ENCODE results near the gene PSMB2.
A peak's percentile ranks its signal among the peaks of the same experiment; 100 is the strongest.
"Not testable (repeated sequence)": the region's sequence is repeated elsewhere in the genome, so short reads cannot be mapped to it uniquely, and the experiment has no call there.

PSMB2 gene

DNA sequence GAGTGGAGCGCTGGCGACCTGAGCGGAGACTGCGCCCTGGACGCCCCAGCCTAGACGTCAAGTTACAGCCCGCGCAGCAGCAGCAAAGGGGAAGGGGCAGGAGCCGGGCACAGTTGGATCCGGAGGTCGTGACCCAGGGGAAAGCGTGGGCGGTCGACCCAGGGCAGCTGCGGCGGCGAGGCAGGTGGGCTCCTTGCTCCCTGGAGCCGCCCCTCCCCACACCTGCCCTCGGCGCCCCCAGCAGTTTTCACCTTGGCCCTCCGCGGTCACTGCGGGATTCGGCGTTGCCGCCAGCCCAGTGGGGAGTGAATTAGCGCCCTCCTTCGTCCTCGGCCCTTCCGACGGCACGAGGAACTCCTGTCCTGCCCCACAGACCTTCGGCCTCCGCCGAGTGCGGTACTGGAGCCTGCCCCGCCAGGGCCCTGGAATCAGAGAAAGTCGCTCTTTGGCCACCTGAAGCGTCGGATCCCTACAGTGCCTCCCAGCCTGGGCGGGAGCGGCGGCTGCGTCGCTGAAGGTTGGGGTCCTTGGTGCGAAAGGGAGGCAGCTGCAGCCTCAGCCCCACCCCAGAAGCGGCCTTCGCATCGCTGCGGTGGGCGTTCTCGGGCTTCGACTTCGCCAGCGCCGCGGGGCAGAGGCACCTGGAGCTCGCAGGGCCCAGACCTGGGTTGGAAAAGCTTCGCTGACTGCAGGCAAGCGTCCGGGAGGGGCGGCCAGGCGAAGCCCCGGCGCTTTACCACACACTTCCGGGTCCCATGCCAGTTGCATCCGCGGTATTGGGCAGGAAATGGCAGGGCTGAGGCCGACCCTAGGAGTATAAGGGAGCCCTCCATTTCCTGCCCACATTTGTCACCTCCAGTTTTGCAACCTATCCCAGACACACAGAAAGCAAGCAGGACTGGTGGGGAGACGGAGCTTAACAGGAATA lies 64.0 kb downstream of the PSMB2 start:
- 2% methylated on average over 70 of the region's 70 CpGs for WGBS
- no peaks in the 10 kb centered on the region for H3K36me3 ChIP-seq (ENCODE audit: insufficient read depth, low read length)
- peaks cover 71% of the 10 kb centered on the region for H3K27me3 ChIP-seq (ENCODE audit: insufficient read depth, low read length)
- H3K9me3 ChIP-seq (ENCODE audit: insufficient read depth, low read depth, low read length), result no peaks in the 10 kb centered on the region
- H3K27ac ChIP-seq (ENCODE audit: low read depth, low read length), result no peak overlapping the region
- H3K9ac ChIP-seq (ENCODE audit: low read depth, low read length), result no peak overlapping the region; the same call in 1 of the 2 replicates
- peak overlapping the region; percentile 63 for H3K4me3 ChIP-seq (ENCODE audit: low read length)
- H3K4me1 ChIP-seq (ENCODE audit: insufficient read depth, low read length), result 0 out of 2 replicates have a peak, but pooled peaks cover 2% of the 10 kb centered on the region

DNA sequence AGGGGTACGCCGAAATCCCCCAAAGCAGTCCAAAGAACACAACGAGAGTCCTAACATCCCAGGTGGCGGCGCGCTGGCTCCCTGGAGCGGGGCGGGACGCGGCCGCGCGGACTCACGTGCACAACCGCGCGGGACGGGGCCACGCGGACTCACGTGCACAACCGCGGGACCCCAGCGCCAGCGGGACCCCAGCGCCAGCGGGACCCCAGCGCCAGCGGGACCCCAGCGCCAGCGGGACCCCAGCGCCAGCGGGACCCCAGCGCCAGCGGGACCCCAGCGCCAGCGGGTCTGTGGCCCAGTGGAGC lies 64.6 kb downstream of the PSMB2 start:
- H3K27me3 ChIP-seq (ENCODE audit: insufficient read depth, low read length), result peaks cover 77% of the 10 kb centered on the region
- not testable (repeated sequence) for H3K36me3 ChIP-seq (ENCODE audit: insufficient read depth, low read length); H3K27ac ChIP-seq (ENCODE audit: low read depth, low read length); H3K9ac ChIP-seq (ENCODE audit: low read depth, low read length); H3K9me3 ChIP-seq (ENCODE audit: insufficient read depth, low read depth, low read length); H3K4me1 ChIP-seq (ENCODE audit: insufficient read depth, low read length)
- peak overlapping the region; percentile 63; the same call in 1 of the 2 replicates for H3K4me3 ChIP-seq (ENCODE audit: low read length)
- 15% methylated on average over 37 of the region's 37 CpGs for WGBS

DNA sequence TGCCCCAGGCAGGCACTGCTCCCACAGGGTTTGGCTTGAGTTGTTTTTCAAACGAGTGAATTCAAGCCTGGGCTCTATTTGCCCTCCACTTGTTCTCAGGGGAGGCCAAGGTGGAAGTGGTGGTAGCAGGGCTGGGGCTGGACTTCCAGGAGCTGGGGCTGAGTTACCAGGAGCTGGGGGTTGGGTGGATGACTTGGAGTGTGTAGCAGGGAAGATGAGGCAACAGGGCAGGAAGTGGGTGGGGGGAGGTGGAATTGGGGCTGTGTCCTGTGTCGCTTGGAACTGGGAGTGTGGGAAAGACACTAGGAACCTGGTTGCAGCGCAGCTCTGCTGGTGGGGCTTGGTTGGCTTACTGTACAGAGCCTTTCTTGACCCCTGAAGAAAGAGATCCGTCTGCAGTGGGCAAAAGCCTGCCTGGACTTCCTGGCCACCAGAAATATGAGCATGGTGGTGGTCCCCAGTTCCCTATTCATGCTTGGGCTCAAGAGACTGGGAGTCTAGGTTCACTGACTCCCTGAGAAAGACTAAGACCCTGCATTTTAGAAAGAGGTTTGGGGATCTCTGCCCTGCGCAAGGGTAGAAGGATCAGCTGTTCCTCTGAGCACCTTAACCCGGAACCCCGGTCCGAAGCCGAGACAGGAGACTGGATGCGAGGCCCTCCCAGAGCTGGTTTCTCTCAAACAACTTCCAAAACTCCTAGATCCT lies 65.1 kb downstream of the PSMB2 start:
- Histone ChIP-seq H3K27me3 (ENCODE audit: insufficient read depth, low read length) (peaks cover 82% of the 10 kb centered on the region), H3K4me3 (ENCODE audit: low read length) (no peak overlapping the region; the same call in 1 of the 2 replicates), H3K27ac (ENCODE audit: low read depth, low read length) (no peak overlapping the region), H3K4me1 (ENCODE audit: insufficient read depth, low read length) (0 out of 2 replicates have a peak, but pooled peaks cover 2% of the 10 kb centered on the region), H3K36me3 (ENCODE audit: insufficient read depth, low read length) (no peaks in the 10 kb centered on the region), H3K9ac (ENCODE audit: low read depth, low read length) (no peak overlapping the region), H3K9me3 (ENCODE audit: insufficient read depth, low read depth, low read length) (no peaks in the 10 kb centered on the region)
- 50% methylated on average over 10 of the region's 10 CpGs for WGBS

DNA sequence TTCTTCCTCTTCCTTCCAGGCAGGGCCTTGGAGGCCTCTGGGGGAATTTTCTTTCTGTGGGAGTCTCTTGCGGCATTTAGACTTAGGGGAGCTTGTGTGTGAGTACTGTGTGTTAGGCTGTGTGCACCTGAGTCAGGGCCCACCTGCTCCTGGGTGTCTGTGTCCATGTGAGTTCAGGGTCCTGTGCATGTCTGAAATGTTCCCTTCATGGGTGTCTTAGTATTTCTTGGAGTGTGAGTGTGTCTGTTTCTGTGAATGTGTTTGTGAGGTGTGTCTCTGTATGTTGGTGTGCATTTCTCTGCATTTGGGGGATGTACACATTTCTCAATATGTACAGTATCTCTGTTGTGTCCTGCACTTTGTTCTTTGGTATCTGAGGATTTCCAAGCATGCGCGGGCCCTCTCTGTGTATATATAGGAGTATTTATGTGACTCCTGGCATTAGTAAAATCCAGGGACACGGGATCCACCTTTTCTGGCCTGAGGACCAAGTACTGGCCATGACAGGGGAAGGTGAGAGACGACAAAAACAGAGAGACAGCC lies 65.8 kb downstream of the PSMB2 start:
- WGBS, result 84% methylated on average over 5 of the region's 5 CpGs
- Histone ChIP-seq H3K4me1 (ENCODE audit: insufficient read depth, low read length) (0 out of 2 replicates have a peak, but pooled peaks cover 2% of the 10 kb centered on the region), H3K9me3 (ENCODE audit: insufficient read depth, low read depth, low read length) (no peaks in the 10 kb centered on the region), H3K36me3 (ENCODE audit: insufficient read depth, low read length) (no peaks in the 10 kb centered on the region), H3K9ac (ENCODE audit: low read depth, low read length) (no peak overlapping the region), H3K27me3 (ENCODE audit: insufficient read depth, low read length) (peaks cover 89% of the 10 kb centered on the region), H3K27ac (ENCODE audit: low read depth, low read length) (no peak overlapping the region), H3K4me3 (ENCODE audit: low read length) (no peak overlapping the region)

DNA sequence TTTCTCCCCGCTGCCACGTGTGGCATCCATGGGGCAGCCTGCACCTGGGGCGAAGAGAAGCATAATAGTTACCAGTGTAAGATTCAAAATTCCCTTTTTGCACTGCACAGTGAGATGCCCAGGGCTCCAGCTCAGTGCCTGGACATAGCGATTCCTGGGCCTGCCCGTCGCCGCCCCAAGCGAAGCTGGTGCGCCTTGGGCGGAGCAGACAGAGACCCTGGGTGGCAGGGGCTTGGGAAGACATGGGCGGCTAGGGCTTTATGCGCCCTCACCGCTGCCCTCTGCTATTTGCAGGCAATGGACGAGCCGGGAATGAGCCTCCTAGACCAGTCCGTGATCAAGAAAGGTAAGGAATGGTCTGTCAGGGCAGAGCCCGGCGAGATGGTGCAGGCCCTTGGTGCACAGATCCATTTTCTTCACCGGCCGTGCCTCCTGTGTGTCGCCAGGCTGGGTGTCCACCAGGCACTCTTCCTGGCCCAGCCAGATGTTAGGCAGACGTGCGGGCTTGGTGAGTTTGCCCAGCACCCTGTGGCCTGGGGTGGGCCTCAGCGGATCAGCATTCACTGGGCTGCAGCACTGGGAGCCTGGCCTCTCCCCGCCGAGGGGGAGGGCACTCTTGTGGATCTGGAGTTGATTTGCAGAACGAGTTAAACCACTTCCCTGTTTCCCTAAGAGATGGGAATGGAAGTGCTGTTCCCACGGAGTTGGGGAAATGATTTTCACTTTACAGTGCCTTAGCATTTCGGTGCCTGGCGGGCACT lies 66.5 kb downstream of the PSMB2 start:
- 0 out of 2 replicates have a peak, but pooled peaks cover 2% of the 10 kb centered on the region for H3K4me1 ChIP-seq (ENCODE audit: insufficient read depth, low read length)
- peaks cover 96% of the 10 kb centered on the region for H3K27me3 ChIP-seq (ENCODE audit: insufficient read depth, low read length)
- 65% methylated on average over 30 of the region's 30 CpGs for WGBS
- H3K36me3 ChIP-seq (ENCODE audit: insufficient read depth, low read length), result no peaks in the 10 kb centered on the region
- H3K9ac ChIP-seq (ENCODE audit: low read depth, low read length), result no peak overlapping the region
- no peak overlapping the region for H3K27ac ChIP-seq (ENCODE audit: low read depth, low read length)
- H3K4me3 ChIP-seq (ENCODE audit: low read length), result peak overlapping the region; percentile 62; the same call in 1 of the 2 replicates
- no peaks in the 10 kb centered on the region for H3K9me3 ChIP-seq (ENCODE audit: insufficient read depth, low read depth, low read length)

DNA sequence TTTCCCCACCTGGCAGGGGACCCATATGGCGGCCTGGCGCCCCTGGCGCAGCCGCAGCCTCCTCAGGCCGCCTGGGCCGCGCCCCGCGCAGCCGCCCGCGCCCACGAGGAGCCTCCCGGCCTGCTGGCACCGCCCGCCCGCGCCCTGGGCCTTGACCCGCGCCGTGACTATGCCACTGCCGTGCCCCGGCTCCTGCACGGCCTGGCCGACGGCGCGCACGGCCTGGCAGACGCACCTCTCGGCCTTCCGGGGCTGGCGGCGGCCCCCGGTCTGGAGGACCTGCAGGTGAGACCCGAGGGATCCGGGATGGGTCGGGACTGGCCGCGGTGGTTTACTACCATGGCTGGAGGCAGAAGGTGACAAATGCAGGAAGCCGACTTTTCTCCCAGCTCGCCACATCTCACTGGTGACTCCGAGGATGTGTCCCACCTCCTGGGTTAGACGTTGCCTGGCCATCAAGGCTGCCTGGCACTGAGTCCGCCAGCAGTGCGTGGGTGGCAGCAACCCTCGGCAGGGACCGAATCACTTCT lies 67.1 kb downstream of the PSMB2 start:
- H3K27ac ChIP-seq (ENCODE audit: low read depth, low read length), result no peak overlapping the region
- 26% methylated on average over 48 of the region's 48 CpGs for WGBS
- H3K4me1 ChIP-seq (ENCODE audit: insufficient read depth, low read length), result 0 out of 2 replicates have a peak, but pooled peaks cover 2% of the 10 kb centered on the region
- no peak overlapping the region for H3K9ac ChIP-seq (ENCODE audit: low read depth, low read length)
- peaks cover 95% of the 10 kb centered on the region for H3K27me3 ChIP-seq (ENCODE audit: insufficient read depth, low read length)
- no peaks in the 10 kb centered on the region for H3K9me3 ChIP-seq (ENCODE audit: insufficient read depth, low read depth, low read length)
- H3K36me3 ChIP-seq (ENCODE audit: insufficient read depth, low read length), result no peaks in the 10 kb centered on the region
- peak overlapping the region; percentile 62 for H3K4me3 ChIP-seq (ENCODE audit: low read length)

DNA sequence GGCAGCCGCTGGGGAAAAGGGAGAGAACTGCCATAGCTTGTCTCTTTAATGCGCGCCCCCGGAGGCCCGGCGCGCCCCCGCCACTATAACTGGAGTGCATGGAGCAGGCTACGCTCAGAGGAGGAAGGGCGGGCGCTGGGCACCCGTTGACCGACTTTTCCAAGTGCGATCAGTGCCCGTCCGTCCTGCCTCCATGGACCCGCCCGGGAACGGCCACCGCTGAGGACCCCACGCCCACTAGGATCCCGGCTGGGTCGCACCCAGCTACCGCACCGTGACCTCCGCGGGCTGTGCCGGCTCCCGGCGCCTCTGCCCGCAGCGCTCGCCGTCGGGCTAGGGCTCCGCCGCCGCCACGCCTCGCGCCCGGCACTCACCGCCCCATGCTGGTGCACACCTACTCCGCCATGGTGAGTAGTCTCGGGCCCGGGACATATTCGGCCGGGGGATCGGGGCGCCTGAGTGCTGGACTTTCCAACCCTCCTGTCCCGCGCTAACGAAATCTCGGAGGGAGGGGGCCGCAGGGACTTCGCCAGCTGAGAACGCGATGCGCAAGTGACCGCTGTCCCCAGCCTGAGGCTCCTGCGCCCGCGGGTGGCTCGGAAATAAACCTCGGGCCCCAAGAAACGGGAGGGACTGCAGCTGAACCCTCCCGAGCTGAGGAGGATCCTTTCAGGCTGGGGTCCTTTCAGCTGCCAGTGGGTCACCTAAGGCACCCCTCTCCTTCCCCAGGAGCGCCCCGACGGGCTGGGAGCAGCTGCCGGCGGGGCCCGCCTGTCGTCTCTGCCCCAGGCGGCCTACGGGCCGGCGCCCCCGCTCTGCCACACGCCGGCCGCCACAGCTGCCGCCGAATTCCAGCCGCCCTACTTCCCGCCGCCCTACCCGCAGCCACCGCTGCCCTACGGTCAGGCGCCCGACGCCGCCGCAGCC lies 67.9 kb downstream of the PSMB2 start, which contains the start of gene TFAP2E:
Gene TFAP2E (plus strand): TSS at position 117 of the 927 bp plus-strand sequence. CDS start 264 bp downstream, at position 381.
- 0 out of 2 replicates have a peak within 1 kb of the TSS, but pooled peaks have one; percentile 25 for H3K9ac ChIP-seq (ENCODE audit: low read depth, low read length)
- no peak within 1 kb of the TSS for H3K27ac ChIP-seq (ENCODE audit: low read depth, low read length)
- H3K4me3 ChIP-seq (ENCODE audit: low read length), result peak within 1 kb of the TSS; percentile 62
- H3K36me3 ChIP-seq (ENCODE audit: insufficient read depth, low read length), result no peaks in the 10 kb centered on the region
- peaks cover 89% of the 10 kb centered on the region for H3K27me3 ChIP-seq (ENCODE audit: insufficient read depth, low read length)
- 2% methylated on average over 95 of the region's 95 CpGs for WGBS
- H3K9me3 ChIP-seq (ENCODE audit: insufficient read depth, low read depth, low read length), result no peaks in the 10 kb centered on the region
- 0 out of 2 replicates have a peak, but pooled peaks cover 2% of the 10 kb centered on the region for H3K4me1 ChIP-seq (ENCODE audit: insufficient read depth, low read length)

DNA sequence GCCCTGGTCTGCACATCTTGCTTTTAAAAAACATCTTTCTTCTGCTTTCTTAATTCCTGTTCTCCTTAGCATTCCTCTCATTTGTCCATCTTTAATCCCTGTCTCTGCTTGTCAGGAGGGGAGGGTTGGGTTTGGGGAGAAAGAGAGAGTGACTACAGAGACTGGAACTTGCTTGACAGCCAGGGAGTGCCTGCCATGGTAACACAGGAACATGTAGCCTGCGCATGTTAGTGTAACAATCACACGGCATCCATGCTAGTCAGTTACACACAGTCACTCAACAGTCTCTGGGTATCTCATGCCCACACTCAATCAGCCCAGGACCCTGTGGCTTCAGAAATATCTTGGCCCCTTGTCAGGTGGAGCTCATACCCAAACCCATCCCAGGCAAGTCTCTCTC lies 69.0 kb downstream of the PSMB2 start:
- H3K36me3 ChIP-seq (ENCODE audit: insufficient read depth, low read length), result no peaks in the 10 kb centered on the region
- no peak overlapping the region for H3K4me3 ChIP-seq (ENCODE audit: low read length)
- H3K27me3 ChIP-seq (ENCODE audit: insufficient read depth, low read length), result peaks cover 77% of the 10 kb centered on the region
- no peaks in the 10 kb centered on the region for H3K9me3 ChIP-seq (ENCODE audit: insufficient read depth, low read depth, low read length)
- 0 out of 2 replicates have a peak, but pooled peaks cover 2% of the 10 kb centered on the region for H3K4me1 ChIP-seq (ENCODE audit: insufficient read depth, low read length)
- WGBS, result 93% methylated on average over 2 of the region's 2 CpGs
- H3K27ac ChIP-seq (ENCODE audit: low read depth, low read length), result no peak overlapping the region
- no peak overlapping the region for H3K9ac ChIP-seq (ENCODE audit: low read depth, low read length)

DNA sequence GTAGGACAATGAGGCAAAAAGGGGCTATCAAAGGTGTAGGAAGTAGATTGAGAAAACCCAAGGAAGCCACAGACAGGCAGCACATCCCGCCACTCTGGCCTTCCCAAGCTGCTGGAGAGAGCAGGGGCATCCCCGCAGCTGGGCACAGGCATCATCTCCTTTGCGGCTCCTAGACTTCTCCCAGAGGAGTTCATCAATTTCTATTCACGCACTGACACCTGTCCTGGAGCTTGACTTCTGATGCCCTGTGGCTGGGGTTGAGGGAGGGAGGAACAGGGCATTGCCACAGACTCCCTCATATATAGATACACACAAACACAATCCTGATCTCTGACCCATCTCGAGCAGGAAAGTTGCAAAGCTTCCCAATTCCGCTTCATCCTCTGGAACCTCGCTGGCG lies 70.1 kb downstream of the PSMB2 start:
- Histone ChIP-seq H3K27ac (ENCODE audit: low read depth, low read length) (no peak overlapping the region), H3K9ac (ENCODE audit: low read depth, low read length) (no peak overlapping the region), H3K4me3 (ENCODE audit: low read length) (no peak overlapping the region), H3K4me1 (ENCODE audit: insufficient read depth, low read length) (0 out of 2 replicates have a peak, but pooled peaks cover under 1% of the 10 kb centered on the region), H3K36me3 (ENCODE audit: insufficient read depth, low read length) (peaks cover 7% of the 10 kb centered on the region), H3K27me3 (ENCODE audit: insufficient read depth, low read length) (peaks cover 67% of the 10 kb centered on the region), H3K9me3 (ENCODE audit: insufficient read depth, low read depth, low read length) (no peaks in the 10 kb centered on the region)
- WGBS, result 87% methylated on average over 8 of the region's 8 CpGs

Measured in HUES64 (cell line).